HCT116 (cell line): ENCODE data around the gene RBKS.

Source experiments
- EZH2 ChIP-seq: fragments of 200-600 bp; sonication (generic); IDR thresholded peaks from 2 replicates; pipeline ENCODE4 v1.6.1; 2017; ENCODE audit warnings: antibody characterized with exemption, mixed run types
- POLR2AphosphoS5 ChIP-seq: IDR thresholded peaks from 2 replicates; pipeline ENCODE4 v1.6.1; 2011; ENCODE audit warnings: mild to moderate bottlenecking, low read depth, low read length, moderate library complexity
- SRF ChIP-seq: IDR thresholded peaks from 2 replicates; pipeline ENCODE4 v1.6.1; 2012; ENCODE audit warnings: low read depth
- TF ChIP-seq, protein P1 (sequence below), 3 experiments: fragments of 200-600 bp in 1 of 3; sonication (generic) in 1 of 3; IDR thresholded peaks in 2 of 3; conservative IDR thresholded peaks in 1 of 3; 2 replicates each; pipeline ENCODE4 v1.5.1; 2012 to 2017; ENCODE audit warnings: low read depth in 2 of 3, low read length in 2 of 3, antibody characterized with exemption in 1 of 3, borderline replicate concordance in 1 of 3, control low read depth in 1 of 3, mild to moderate bottlenecking in 1 of 3, mixed read lengths in 1 of 3, mixed run types in 1 of 3, moderate library complexity in 1 of 3; ENCODE audit not compliant: insufficient read depth in 1 of 3

- TF ChIP-seq POLR2AphosphoS5: no peak
- TF ChIP-seq, protein P1, sequence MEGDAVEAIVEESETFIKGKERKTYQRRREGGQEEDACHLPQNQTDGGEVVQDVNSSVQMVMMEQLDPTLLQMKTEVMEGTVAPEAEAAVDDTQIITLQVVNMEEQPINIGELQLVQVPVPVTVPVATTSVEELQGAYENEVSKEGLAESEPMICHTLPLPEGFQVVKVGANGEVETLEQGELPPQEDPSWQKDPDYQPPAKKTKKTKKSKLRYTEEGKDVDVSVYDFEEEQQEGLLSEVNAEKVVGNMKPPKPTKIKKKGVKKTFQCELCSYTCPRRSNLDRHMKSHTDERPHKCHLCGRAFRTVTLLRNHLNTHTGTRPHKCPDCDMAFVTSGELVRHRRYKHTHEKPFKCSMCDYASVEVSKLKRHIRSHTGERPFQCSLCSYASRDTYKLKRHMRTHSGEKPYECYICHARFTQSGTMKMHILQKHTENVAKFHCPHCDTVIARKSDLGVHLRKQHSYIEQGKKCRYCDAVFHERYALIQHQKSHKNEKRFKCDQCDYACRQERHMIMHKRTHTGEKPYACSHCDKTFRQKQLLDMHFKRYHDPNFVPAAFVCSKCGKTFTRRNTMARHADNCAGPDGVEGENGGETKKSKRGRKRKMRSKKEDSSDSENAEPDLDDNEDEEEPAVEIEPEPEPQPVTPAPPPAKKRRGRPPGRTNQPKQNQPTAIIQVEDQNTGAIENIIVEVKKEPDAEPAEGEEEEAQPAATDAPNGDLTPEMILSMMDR (IDR thresholded peaks at IDR 0.05 in 2 of 3, conservative IDR thresholded peaks at IDR 0.05 in 1 of 3; ENCODE audit: borderline replicate concordance in 1 of 3, insufficient read depth in 1 of 3, low read depth in 2 of 3, low read length in 2 of 3): no peak
- TF ChIP-seq SRF: no peak
- TF ChIP-seq EZH2: no peak
Measured at GRCh38 chr2:27828305-27828704, 61.9 kb downstream of the RBKS start.
